ENCODE data around the gene SETBP1.
"Not testable (repeated sequence)": the region's sequence is repeated elsewhere in the genome, so short reads cannot be mapped to it uniquely, and the experiment has no call there.

SETBP1 gene

GRCh38 chr18:44791520-44791919, 110.8 kb downstream of the SETBP1 start:
- H3K4me1 ChIP-seq (ENCODE audit: control insufficient read depth, insufficient read depth, low read length), result peaks cover 7% of the 10 kb centered on the region
- H3K9me3 ChIP-seq (ENCODE audit: control insufficient read depth, insufficient read depth, low read length), result no peaks in the 10 kb centered on the region
- no peaks in the 10 kb centered on the region for H3K27me3 ChIP-seq (ENCODE audit: control insufficient read depth, insufficient read depth, low read length)
- H3K4me3 ChIP-seq (ENCODE audit: low read depth, low read length), result no peak overlapping the region
- no peak overlapping the region for H3K9ac ChIP-seq (ENCODE audit: low read depth, low read length)
- no peak overlapping the region for H3K27ac ChIP-seq (ENCODE audit: low read depth, low read length)
- H3K36me3 ChIP-seq (ENCODE audit: control insufficient read depth, insufficient read depth, low read length), result no peaks in the 10 kb centered on the region

DNA sequence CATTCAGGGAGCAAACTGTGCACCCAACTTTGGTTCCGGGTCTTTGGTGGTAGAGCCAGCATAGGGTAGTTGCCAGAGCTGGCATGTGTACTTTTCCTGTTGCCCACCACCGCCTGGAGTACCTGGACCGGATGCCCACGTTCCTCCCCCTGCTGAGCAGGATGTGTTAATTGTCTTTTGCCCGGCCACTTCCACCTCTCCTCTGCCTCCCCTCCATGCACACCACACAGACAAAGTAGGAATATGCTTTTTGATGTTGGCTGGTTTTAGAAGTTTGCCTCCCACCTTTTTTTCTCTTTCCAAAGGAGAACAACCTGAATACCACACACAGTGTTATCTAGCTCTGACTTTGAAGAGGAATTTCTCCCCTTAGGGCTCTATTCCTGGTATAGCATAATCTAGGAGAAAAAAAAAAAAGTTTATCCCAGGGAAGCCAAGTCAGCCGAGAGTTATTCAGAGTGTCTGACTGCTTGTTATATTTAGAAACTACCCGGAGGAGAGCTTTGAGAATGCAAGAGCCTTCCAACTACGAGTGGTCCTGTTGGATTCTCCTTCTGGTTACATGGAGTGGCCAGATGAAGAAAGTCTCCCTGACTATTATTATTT, 111.9 kb downstream of the SETBP1 start:
- H3K4me1 ChIP-seq (ENCODE audit: control insufficient read depth, insufficient read depth, low read length), result peaks cover 7% of the 10 kb centered on the region
- H3K9ac ChIP-seq (ENCODE audit: low read depth, low read length), result no peak overlapping the region

GRCh38 chr18:44793194-44793593, 112.5 kb downstream of the SETBP1 start:
- Histone ChIP-seq H3K4me3 (ENCODE audit: low read depth, low read length) (no peak overlapping the region), H3K36me3 (ENCODE audit: control insufficient read depth, insufficient read depth, low read length) (no peaks in the 10 kb centered on the region), H3K27ac (ENCODE audit: low read depth, low read length) (no peak overlapping the region), H3K9me3 (ENCODE audit: control insufficient read depth, insufficient read depth, low read length) (no peaks in the 10 kb centered on the region), H3K4me1 (ENCODE audit: control insufficient read depth, insufficient read depth, low read length) (peaks cover 7% of the 10 kb centered on the region), H3K9ac (ENCODE audit: low read depth, low read length) (no peak overlapping the region), H3K27me3 (ENCODE audit: control insufficient read depth, insufficient read depth, low read length) (no peaks in the 10 kb centered on the region)

More for the DNA sequence above, 111.9 kb downstream of the SETBP1 start:
- Histone ChIP-seq H3K27me3 (ENCODE audit: control insufficient read depth, insufficient read depth, low read length) (no peaks in the 10 kb centered on the region), H3K36me3 (ENCODE audit: control insufficient read depth, insufficient read depth, low read length) (no peaks in the 10 kb centered on the region), H3K9me3 (ENCODE audit: control insufficient read depth, insufficient read depth, low read length) (no peaks in the 10 kb centered on the region), H3K27ac (ENCODE audit: low read depth, low read length) (no peak overlapping the region), H3K4me3 (ENCODE audit: low read depth, low read length) (no peak overlapping the region)

- no peak overlapping the region for H3K27ac ChIP-seq (ENCODE audit: low read depth, low read length)
Measured at GRCh38 chr18:44793685-44794084, 113.0 kb downstream of the SETBP1 start.

GRCh38 chr18:44795241-44795640, 114.6 kb downstream of the SETBP1 start:
- no peaks in the 10 kb centered on the region for H3K27me3 ChIP-seq (ENCODE audit: control insufficient read depth, insufficient read depth, low read length)
- H3K36me3 ChIP-seq (ENCODE audit: control insufficient read depth, insufficient read depth, low read length), result no peaks in the 10 kb centered on the region
- H3K9me3 ChIP-seq (ENCODE audit: control insufficient read depth, insufficient read depth, low read length), result no peaks in the 10 kb centered on the region
- H3K4me3 ChIP-seq (ENCODE audit: low read depth, low read length), result no peak overlapping the region
- H3K9ac ChIP-seq (ENCODE audit: low read depth, low read length), result no peak overlapping the region
- no peak overlapping the region for H3K27ac ChIP-seq (ENCODE audit: low read depth, low read length)
- H3K4me1 ChIP-seq (ENCODE audit: control insufficient read depth, insufficient read depth, low read length), result peaks cover 13% of the 10 kb centered on the region

More at GRCh38 chr18:44793685-44794084, 113.0 kb downstream of the SETBP1 start:
- peaks cover 7% of the 10 kb centered on the region for H3K4me1 ChIP-seq (ENCODE audit: control insufficient read depth, insufficient read depth, low read length)
- no peak overlapping the region for H3K4me3 ChIP-seq (ENCODE audit: low read depth, low read length)
- no peaks in the 10 kb centered on the region for H3K27me3 ChIP-seq (ENCODE audit: control insufficient read depth, insufficient read depth, low read length)
- H3K9me3 ChIP-seq (ENCODE audit: control insufficient read depth, insufficient read depth, low read length), result no peaks in the 10 kb centered on the region
- H3K9ac ChIP-seq (ENCODE audit: low read depth, low read length), result no peak overlapping the region
- no peaks in the 10 kb centered on the region for H3K36me3 ChIP-seq (ENCODE audit: control insufficient read depth, insufficient read depth, low read length)

GRCh38 chr18:44796429-44797428, 116.0 kb downstream of the SETBP1 start:
- Histone ChIP-seq H3K27me3 (ENCODE audit: control insufficient read depth, insufficient read depth, low read length) (no peaks in the 10 kb centered on the region), H3K4me1 (ENCODE audit: control insufficient read depth, insufficient read depth, low read length) (peaks cover 13% of the 10 kb centered on the region), H3K9me3 (ENCODE audit: control insufficient read depth, insufficient read depth, low read length) (no peaks in the 10 kb centered on the region), H3K36me3 (ENCODE audit: control insufficient read depth, insufficient read depth, low read length) (no peaks in the 10 kb centered on the region), H3K27ac (ENCODE audit: low read depth, low read length) (no peak overlapping the region), H3K4me3 (ENCODE audit: low read depth, low read length) (no peak overlapping the region), H3K9ac (ENCODE audit: low read depth, low read length) (no peak overlapping the region)

DNA sequence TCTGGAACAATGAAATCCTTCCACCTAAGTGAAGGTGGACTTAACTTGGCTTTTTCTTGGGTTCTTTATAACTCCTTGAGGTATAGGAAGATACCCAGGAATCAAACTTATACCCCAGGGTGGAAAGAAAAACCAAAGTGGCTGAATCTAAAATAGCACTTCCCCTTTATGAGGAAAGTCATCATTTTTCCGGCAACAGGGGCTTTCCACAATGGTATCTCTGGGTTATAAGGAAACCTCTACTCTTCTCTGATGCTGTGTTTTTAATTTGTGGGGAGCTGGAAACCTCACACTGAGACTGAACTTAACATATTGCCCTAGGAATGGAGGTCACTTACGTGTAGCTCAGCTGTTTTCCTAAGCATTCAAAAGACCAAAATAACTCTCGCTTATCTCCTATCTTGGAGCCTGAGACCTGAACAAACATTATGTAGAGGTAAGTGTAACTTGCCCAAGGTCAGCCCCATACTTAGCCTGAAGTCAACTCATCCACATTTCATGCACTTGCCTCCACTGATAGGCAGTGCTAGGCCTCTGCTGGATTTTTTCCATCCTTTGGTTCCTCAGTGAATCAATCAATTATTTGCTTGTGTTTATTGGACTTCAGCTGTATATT, 117.9 kb downstream of the SETBP1 start:
- H3K9me3 ChIP-seq (ENCODE audit: control insufficient read depth, insufficient read depth, low read length), result no peaks in the 10 kb centered on the region
- peaks cover 19% of the 10 kb centered on the region for H3K4me1 ChIP-seq (ENCODE audit: control insufficient read depth, insufficient read depth, low read length)
- H3K9ac ChIP-seq (ENCODE audit: low read depth, low read length), result no peak overlapping the region
- H3K27ac ChIP-seq (ENCODE audit: low read depth, low read length), result no peak overlapping the region
- no peak overlapping the region for H3K4me3 ChIP-seq (ENCODE audit: low read depth, low read length)
- no peaks in the 10 kb centered on the region for H3K36me3 ChIP-seq (ENCODE audit: control insufficient read depth, insufficient read depth, low read length)
- H3K27me3 ChIP-seq (ENCODE audit: control insufficient read depth, insufficient read depth, low read length), result no peaks in the 10 kb centered on the region

GRCh38 chr18:44799382-44799906, 118.8 kb downstream of the SETBP1 start:
- Histone ChIP-seq H3K27me3 (ENCODE audit: control insufficient read depth, insufficient read depth, low read length) (no peaks in the 10 kb centered on the region), H3K9me3 (ENCODE audit: control insufficient read depth, insufficient read depth, low read length) (no peaks in the 10 kb centered on the region), H3K4me1 (ENCODE audit: control insufficient read depth, insufficient read depth, low read length) (peaks cover 18% of the 10 kb centered on the region), H3K4me3 (ENCODE audit: low read depth, low read length) (no peak overlapping the region), H3K9ac (ENCODE audit: low read depth, low read length) (no peak overlapping the region), H3K36me3 (ENCODE audit: control insufficient read depth, insufficient read depth, low read length) (no peaks in the 10 kb centered on the region), H3K27ac (ENCODE audit: low read depth, low read length) (no peak overlapping the region)

DNA sequence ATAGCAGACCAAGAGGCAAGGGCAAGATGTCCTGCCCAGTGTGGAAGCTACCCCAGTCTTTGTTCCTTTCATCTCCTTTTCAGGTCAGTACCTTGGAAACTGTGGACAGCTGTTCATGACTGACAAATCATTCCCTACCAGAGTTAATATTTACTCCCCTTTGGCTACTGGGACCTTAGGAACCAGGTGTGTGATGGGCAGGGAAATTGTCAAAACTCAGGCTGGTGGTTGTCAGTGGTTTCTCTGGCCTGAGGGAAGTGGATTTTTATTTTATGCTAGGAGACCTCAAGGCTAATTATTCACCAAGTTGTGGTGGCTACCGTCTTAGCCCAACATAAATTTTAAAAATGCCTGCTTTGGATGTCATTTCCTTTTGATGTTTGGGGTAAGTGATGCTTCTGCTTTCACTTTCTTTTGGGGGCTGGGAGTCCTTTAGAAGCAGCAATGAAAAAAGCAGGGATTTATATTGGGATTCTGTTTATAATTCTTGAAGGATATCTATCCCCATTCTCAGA, 119.3 kb downstream of the SETBP1 start:
- Histone ChIP-seq H3K27ac (ENCODE audit: low read depth, low read length) (no peak overlapping the region), H3K9me3 (ENCODE audit: control insufficient read depth, insufficient read depth, low read length) (no peaks in the 10 kb centered on the region), H3K27me3 (ENCODE audit: control insufficient read depth, insufficient read depth, low read length) (no peaks in the 10 kb centered on the region), H3K4me1 (ENCODE audit: control insufficient read depth, insufficient read depth, low read length) (peaks cover 18% of the 10 kb centered on the region), H3K9ac (ENCODE audit: low read depth, low read length) (no peak overlapping the region), H3K36me3 (ENCODE audit: control insufficient read depth, insufficient read depth, low read length) (no peaks in the 10 kb centered on the region), H3K4me3 (ENCODE audit: low read depth, low read length) (no peak overlapping the region)

GRCh38 chr18:44800766-44801165, 120.1 kb downstream of the SETBP1 start:
- H3K27me3 ChIP-seq (ENCODE audit: control insufficient read depth, insufficient read depth, low read length); H3K27ac ChIP-seq (ENCODE audit: low read depth, low read length); H3K9ac ChIP-seq (ENCODE audit: low read depth, low read length); H3K36me3 ChIP-seq (ENCODE audit: control insufficient read depth, insufficient read depth, low read length); H3K4me3 ChIP-seq (ENCODE audit: low read depth, low read length); H3K9me3 ChIP-seq (ENCODE audit: control insufficient read depth, insufficient read depth, low read length): not testable (repeated sequence)
- peaks cover 18% of the 10 kb centered on the region for H3K4me1 ChIP-seq (ENCODE audit: control insufficient read depth, insufficient read depth, low read length)

Measured in HUES48 (cell line).